Skin epidermis (tissue), 12 donors: ENCODE data around the gene FGF10.

Source experiments
- H3K27ac ChIP-seq, 21 experiments: fragments of 200-600 bp; sonication (generic) in 11 of 21; one replicate each; pipeline ENCODE4 v1.5.0; 2020; ENCODE audit warnings: mild to moderate bottlenecking in 3 of 21, inconsistent platforms in 2 of 21, moderate library complexity in 2 of 21
- H3K4me3 ChIP-seq, 7 experiments: fragments of 200-600 bp; sonication (generic) in 2 of 7; one replicate each; pipeline ENCODE4 v1.5.0; 2020; ENCODE audit warnings: inconsistent platforms in 2 of 7, mild to moderate bottlenecking in 2 of 7, moderate library complexity in 1 of 7

The FGF10 gene

DNA sequence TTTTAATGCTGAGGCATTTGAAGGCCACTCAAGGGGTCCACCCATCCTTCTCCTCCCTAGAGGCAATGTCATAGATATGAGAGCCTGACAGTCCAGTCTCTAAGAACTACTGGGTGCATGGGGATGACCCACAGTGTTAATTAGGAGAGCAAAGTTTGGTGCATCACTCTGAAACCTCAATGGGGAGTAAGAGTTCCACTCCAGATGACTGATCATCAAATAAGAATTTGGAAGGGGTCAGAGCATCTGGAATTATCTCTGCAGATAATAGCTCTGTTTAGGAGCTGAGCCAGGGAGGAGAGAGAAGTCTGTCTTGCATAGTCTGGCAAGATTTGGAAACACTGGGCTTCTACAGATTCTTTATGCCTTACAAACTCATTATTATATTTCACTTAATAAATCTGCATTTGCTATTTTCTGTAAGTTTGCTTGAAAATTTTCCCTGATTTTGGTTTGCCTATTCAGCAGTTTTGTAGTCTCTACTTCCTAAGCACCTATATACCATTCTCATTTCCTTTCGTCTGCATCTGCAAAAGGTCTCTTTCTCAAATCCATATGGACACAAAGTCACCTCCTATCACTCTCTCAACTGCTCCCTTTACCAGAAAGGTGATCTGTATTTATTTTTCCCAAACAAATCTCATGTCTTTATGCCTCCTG lies 27.7 kb downstream of the FGF10 start:
- no peak overlapping the region for H3K4me3 ChIP-seq
- H3K27ac ChIP-seq: no peak overlapping the region

DNA sequence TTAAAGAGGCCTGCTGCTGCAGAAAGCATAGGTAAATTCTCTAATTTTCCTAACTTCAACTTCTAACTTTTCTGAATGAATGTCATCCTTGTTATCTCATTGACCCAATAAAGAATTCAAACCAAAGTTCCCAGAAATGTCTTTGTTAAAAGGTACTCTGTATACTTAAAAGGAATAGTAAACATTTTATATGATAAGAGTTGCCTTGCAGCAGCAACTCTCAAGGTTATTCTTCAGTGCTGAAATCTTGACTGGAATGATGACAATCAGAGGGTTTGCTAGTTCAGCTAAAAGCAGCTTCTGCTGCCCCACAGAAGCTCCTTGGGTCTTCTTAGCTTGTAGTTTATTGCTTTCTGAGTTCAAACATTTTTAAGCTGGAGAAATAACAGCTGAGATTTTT lies 28.3 kb downstream of the FGF10 start:
- H3K27ac ChIP-seq: no peak overlapping the region
- H3K4me3 ChIP-seq: no peak overlapping the region

DNA sequence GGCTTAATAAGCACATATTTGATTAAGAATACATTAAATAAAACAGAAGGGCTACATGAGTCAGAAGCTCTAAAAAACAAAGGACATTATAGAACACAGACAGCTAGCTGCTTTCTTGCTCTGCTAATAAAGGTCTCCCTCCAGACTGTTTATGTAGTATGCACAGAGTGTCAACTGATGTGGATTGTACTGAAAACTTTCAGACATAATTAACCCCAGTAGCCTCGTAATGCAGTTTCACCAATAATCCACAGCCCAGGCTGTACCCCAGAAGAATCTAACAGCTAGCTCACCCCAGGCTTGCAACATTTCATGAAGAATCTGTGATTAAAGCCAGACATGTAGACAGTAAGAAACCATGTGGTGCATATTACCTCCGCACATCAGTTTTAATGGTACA lies 30.8 kb downstream of the FGF10 start:
- no peak overlapping the region for H3K4me3 ChIP-seq
- H3K27ac ChIP-seq: no peak overlapping the region

DNA sequence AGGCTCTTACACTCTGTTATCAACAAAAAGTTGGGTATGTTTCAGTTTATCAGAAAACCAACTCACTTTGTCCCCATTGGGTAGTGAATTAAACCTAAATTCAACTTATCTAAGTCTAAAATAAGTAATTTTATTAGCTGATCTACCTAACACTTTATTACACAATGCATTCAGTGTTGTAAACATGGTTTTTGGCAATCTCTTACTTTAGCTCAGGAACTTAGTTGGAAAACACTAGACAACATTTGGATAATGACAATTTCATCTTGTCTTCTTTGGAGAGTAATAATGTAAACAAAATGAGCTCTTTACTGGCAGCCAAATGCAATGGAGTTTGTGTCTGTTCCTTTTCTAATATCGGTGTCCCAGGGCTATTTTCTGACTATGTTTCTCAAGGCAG lies 33.0 kb downstream of the FGF10 start:
- H3K27ac ChIP-seq: no peak overlapping the region
- H3K4me3 ChIP-seq: no peak overlapping the region

DNA sequence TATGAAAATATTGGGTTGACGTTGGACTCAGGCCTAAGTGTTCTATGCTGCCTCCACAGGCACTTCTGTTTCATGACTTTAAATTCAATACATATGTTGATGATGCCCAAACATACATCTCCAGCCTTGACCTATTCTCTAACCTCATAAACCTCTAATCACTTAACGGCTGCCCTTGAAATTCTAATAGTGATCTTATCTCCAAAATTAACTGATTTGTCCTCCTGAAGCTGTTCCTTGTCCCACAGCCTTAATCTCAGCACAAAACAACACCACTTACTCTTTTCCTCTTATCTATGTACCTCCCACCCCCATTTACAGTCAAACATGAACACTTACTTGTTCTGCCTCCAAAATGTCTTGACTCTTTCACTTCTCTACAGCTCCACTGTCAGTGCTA lies 43.3 kb downstream of the FGF10 start:
- Histone ChIP-seq H3K27ac (no peak overlapping the region), H3K4me3 (no peak overlapping the region)

DNA sequence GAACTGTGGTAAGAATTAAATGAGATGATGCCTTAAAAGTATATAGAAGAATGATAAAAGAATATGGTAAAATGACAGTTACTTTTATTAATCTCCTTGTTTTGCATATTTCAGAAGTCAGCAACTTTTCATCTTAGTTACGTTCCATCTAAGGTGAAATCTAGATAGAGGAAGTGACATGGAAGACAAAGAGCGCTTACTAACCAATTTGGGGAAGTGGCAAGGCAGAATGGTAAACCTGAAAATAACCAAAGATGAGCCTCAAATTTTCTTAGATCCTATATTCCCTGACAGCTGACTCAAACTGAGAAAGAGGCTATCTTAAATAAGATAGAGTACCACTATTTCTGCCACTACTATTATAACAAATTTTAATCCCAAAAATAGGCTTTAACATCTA lies 52.5 kb downstream of the FGF10 start:
- H3K4me3 ChIP-seq: no peak overlapping the region

DNA sequence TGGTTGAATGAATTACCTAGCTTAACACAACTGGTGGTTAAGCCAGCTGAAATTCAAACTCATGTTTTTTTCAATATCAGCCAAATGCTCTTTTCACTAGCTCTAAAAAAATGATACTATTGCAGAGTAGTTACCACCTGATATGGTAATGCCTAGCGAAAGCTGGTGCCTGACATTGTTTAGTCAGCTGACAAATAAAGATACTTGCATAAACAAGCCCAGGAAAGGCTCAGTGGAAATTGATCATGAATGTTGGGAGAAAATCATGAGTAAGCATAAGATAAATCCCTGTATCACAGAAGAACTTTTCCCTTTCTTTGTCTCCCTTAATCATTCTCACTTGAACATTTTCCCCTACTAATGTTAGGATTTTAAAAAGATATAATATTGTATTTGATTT lies 54.6 kb downstream of the FGF10 start:
- Histone ChIP-seq H3K27ac (no peak overlapping the region), H3K4me3 (no peak overlapping the region)

More for the DNA sequence above, 52.5 kb downstream of the FGF10 start:
- no peak overlapping the region for H3K27ac ChIP-seq

DNA sequence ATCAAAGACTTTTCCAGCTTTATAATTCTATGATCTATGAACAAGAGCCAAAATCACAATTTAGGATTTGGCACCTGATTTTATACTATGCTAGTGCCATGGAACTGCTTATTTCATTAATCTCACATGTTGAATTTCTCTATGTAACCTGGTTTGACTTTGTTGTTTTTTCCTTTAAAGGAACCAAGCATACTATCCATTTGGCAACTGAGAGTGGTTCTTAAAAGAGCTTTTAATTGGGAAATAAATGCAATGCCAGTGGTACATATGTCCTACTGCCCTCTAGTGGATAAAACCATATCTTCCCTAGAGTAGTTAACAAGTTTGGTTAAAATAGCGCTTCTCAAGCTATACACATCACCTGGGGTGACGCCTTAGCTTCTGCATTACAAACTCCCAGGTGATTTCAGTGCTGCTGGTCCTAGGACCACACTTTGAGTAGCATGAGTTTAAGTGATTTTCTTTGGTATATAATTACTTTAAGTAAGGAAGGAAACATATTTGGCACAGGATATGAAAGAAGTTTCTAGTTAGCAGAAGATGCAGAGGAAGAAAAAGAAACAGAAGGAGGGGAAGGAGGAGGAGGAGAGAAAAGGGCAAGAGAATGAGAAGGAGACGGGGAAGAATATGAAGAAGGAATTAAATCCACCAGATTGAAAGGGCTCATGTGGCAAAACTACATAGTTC lies 56.8 kb downstream of the FGF10 start:
- H3K27ac ChIP-seq: no peak overlapping the region
- H3K4me3 ChIP-seq: no peak overlapping the region

DNA sequence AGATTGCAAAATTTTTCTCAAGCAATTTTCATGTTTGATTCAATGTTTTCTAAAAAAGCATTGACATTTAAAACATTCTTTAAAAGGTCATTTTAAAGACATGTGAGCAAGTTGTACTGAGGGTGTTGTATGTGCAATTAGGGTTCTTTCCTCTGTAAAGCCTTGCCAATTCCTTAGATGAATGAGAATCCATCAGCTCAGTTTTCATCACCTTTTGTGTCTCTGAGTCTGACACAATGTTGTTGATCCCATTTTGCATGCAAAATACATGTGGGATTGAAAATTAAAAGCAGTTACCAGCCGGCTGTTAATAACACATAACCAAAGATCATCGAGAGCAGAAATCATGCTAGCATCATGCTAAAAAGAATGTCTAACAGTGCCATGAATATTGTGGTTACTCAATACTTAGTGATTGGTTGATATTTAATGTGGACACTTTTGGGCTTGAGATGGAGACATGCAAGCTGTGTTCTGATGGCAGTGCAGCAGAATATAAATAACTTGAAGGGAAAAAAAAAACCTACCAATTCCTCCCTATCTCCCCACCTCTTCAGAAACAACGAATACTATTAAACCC lies 57.7 kb downstream of the FGF10 start:
- Histone ChIP-seq H3K4me3 (no peak overlapping the region), H3K27ac (no peak overlapping the region)

DNA sequence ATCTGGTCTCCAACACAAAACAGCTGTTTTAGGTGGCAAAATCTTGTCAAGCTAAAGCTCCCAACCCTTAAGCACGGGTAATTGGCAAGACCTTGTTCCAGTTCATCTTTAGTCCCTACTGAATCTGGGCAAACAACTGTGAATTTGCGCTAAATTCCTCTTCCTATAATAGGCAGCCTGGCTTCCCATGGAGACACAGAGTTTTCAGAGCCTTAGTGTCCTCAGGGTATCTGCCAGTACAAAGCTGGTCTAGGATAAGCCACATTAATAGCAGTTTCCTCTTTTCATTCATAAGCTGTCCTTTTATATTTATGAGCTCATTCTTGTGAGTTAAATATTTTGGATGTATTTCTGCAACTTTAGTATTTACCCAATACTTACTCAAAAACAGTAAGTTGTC lies 59.5 kb downstream of the FGF10 start:
- Histone ChIP-seq H3K27ac (no peak overlapping the region), H3K4me3 (no peak overlapping the region)

DNA sequence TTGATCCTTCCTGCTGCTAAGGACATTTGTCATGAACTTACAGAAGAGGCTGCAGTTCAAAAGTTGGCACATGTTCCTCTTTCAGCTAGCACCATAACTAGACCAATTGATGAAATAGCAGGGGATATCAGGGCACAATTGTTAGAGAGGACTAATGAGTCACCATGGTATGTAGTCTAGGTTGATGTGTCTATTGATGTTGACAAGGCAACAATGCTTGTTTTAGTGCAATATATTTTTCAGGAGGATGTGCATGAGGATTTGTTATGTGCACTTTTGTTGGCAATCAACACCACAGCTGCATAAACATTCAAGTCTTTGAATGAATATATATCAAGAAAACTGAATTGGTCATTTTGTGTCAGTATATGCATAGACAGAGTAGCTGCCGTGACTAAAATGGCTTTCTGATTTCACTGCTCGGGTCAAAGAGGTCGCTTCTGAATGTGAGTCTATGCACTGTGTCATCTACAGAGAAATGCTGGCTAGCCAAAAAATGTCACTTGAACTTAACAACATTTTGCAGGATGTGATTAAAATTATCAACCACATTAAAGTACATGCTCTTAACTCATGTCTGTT lies 68.0 kb downstream of the FGF10 start:
- no peak overlapping the region for H3K27ac ChIP-seq
- no peak overlapping the region for H3K4me3 ChIP-seq

DNA sequence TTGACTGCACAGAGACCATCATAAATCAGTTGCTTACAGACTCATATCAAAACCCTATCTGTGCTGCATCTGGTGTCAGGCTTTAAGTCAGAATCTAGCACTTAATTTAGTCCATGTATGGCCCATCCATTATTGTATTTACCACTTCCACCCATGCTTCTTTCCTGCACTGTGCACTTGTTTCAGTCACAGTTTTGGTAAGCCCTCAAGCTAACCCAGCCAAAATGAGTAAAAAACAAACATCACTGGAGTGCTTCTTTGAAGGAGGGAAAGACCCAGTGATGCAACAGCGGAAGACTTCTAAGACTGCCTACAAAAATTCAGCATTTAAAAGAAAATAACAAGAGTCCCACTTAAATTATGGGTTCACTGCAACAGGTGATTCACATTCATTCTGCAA lies 69.0 kb downstream of the FGF10 start:
- Histone ChIP-seq H3K27ac (no peak overlapping the region), H3K4me3 (no peak overlapping the region)

DNA sequence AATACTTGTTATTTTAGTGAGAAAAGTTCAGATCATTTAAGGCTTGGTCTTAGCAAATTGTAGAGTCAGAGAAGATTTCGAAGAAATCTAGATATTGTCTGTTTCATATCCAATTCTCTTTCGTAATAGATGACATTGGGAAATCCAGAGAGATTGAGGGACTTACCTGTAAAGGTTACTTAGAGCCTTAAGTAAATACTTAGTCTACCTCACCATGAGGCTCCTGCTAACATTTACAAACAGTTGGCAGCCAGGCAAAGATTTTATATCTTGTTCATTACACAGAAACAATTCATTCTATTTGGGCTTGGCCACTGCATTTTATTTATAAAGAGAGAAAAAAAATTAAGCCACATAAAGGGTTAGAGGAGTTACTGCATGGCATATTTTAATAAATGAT lies 70.3 kb downstream of the FGF10 start:
- H3K4me3 ChIP-seq: no peak overlapping the region
- no peak overlapping the region for H3K27ac ChIP-seq

DNA sequence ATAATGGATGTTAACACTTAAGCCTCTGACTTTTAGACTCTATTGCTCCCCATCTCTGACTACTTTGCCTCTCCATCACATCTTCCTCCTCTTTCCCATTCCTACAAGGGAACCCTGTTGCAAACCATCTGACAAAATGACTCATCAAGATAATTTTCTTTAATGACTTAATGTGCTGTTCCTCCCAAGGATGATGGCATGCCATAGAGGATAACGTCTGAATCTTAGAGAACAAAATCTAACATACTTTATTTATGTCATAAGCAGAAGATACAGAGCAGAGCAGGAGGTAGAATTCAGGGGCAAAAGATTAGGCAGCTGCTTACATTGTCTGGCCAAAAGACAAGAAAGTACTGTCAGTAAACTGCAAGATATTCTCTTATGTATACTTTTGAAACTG lies 76.8 kb downstream of the FGF10 start:
- Histone ChIP-seq H3K4me3 (no peak overlapping the region), H3K27ac (no peak overlapping the region)

DNA sequence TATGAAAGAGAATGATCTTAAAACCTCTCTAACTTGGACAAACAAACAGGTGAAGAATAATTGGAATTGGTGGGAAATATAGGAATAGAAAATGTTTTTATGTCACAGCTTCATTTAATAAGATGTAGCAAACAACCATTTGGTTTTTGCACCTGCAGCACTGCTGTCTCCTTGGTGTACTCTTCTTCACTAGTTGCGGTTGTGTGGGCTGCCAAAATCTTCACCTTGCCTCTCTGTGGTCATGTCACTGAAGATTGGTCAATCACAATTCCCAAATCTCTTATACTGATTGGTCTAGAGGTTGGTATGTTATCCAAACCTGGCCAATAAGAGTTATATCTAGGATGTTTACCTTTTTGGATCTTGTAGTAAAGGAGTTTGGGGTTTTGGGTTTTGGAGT lies 88.7 kb downstream of the FGF10 start:
- Histone ChIP-seq H3K27ac (no peak overlapping the region), H3K4me3 (no peak overlapping the region)

DNA sequence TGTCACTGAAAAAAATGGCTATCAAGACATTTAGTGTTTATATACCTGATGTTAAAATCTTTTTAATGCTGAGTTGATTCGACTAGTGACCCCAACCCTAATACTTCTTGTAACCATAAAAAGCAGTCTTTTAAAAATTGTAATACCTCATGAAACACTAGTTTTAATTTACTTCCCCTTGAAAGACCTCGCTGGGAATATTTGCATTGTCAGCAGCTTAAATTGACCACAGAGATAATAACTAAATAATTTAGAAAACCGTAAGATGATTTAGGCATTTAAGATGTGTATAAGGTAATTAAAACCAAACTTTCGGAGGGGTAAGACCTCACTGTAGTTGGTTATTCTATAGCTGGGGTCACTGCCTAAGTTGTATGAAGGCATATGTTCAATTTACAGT lies 89.8 kb downstream of the FGF10 start:
- no peak overlapping the region for H3K4me3 ChIP-seq
- H3K27ac ChIP-seq: no peak overlapping the region

DNA sequence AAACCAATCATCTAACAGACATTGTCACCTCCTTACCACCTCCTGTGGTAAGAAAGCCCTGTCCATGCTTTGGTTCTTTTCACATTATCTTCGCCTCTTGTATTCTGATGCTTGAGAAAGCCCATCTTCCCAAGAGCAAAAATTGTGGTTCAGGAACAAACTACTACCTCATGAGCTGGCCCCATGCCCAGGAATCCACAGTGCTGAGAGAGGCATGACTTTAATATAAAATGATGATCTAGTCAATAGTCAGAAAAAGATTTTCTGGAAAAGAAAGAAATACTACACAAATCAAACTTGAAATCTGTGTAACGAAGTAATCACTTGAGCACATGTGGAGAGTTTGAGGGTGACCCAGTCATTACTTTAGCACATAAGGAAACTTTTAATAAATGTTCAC lies 94.7 kb downstream of the FGF10 start:
- no peak overlapping the region for H3K4me3 ChIP-seq
- H3K27ac ChIP-seq: no peak overlapping the region

DNA sequence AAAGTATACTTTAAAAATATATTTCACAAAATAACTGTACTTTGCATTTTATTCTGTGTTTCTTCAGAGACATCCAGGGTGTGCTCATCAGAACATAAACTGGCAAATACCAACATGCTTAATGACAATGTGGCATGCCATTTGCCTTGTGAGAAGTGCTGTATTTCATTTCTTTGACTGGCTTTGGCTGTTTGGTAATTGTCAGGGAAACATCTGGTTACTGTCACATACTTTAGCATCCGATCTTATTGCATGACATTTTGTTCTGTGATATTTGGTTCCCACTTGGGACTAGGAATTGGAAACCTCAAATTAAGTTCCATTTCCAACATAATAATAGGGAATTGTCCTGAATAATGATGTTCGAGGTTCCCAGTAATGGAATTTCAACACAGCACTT lies 96.5 kb downstream of the FGF10 start:
- H3K27ac ChIP-seq: no peak overlapping the region
- no peak overlapping the region for H3K4me3 ChIP-seq

DNA sequence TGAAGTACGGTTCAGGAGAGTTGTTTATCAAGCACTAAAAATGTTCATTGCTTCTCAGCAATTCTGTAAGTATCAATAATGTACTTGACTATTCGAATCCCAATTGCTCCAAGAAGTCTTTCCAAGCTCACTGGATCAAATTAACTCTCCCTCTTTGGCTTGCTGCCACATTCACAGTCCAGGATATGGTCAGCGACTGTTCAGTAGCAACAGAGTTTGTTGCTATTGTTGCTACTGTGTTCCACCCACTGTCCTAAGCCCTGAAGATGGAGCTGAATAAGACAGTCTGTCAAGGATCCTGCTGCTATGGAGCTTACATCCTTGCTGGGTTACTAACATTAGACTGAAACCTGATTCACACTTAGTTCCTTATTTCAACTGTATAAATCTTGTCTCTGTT lies 110.8 kb downstream of the FGF10 start:
- Histone ChIP-seq H3K4me3 (no peak overlapping the region), H3K27ac (no peak overlapping the region)

DNA sequence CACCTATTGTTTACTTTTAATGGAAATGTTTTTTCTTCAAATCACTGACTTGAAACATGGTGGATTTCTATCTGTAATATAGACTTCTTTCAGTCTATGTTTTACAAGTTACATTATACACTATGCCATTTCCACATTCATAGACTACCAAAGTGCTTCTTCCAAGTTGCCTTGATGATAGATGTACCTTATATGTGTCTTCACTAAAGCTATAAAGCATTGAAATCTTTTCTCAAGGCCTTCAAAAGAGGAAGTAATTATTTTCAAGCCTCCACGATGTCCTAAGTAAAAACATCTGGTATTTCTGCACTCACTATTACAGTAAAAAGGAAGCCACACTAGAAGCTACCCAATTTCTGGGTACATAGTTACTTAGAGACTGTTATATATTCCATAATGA lies 113.3 kb downstream of the FGF10 start:
- no peak overlapping the region for H3K4me3 ChIP-seq

DNA sequence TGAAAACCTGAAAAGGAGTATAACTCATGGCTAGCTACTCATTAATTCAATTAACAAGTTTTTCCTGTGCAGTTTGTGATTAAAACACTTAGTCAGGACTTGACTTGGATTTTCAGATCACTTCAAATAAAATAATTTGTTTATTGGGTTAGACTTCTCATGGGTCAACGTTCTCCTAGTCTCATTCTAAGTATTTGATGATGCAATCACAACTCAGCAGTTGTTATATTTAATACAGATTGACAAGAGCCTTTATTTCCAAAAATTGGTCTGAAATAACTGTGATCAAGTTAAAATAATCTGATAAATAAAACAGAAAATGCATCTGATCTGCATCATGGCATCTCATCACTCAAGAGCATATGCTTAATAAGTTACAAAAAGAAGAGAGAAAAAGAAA lies 113.9 kb downstream of the FGF10 start:
- Histone ChIP-seq H3K27ac (no peak overlapping the region), H3K4me3 (no peak overlapping the region)

More for the DNA sequence above, 113.3 kb downstream of the FGF10 start:
- no peak overlapping the region for H3K27ac ChIP-seq
